MM.1S (cell line): ENCODE measurements around the gene LBX1.

Experiments used
- EZH2 ChIP-seq: fragments of 300-600 bp; sonication (generic); optimal IDR thresholded peaks from 2 replicates; pipeline ENCODE3; 2017; ENCODE audit warnings: low read depth, mild to moderate bottlenecking, antibody characterized with exemption, low read length, mixed read lengths
- EZH2phosphoT487 ChIP-seq: fragments of 300-600 bp; sonication (generic); IDR thresholded peaks from 2 replicates; pipeline ENCODE4 v1.6.1; 2018; ENCODE audit warnings: antibody characterized with exemption, low read length
- TF ChIP-seq, protein P1 (sequence below): fragments of 300-600 bp; sonication (generic); IDR thresholded peaks from 2 replicates; pipeline ENCODE4 v1.5.1; 2016; ENCODE audit warnings: antibody characterized with exemption, low read length, mixed read lengths

DNA sequence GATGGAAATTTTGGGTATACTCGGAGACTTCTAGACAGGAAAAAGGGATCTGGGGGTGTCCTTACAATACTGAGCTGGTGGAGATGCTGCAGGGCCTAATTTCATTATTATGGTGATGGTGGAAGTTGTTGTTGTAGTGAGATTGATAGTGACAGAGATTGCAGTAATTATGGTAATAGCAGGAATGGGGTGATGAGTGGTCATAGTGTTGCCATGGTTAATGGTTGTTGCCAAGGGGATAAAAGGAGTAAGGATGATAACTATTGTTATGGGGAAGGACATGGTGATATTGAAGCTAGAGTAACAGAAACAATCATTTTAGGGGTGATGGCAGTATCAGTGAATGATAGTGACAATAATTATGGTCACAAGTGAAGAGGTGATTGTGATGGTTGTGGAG lies 27.1 kb upstream of the LBX1 start:
- TF ChIP-seq, protein P1, sequence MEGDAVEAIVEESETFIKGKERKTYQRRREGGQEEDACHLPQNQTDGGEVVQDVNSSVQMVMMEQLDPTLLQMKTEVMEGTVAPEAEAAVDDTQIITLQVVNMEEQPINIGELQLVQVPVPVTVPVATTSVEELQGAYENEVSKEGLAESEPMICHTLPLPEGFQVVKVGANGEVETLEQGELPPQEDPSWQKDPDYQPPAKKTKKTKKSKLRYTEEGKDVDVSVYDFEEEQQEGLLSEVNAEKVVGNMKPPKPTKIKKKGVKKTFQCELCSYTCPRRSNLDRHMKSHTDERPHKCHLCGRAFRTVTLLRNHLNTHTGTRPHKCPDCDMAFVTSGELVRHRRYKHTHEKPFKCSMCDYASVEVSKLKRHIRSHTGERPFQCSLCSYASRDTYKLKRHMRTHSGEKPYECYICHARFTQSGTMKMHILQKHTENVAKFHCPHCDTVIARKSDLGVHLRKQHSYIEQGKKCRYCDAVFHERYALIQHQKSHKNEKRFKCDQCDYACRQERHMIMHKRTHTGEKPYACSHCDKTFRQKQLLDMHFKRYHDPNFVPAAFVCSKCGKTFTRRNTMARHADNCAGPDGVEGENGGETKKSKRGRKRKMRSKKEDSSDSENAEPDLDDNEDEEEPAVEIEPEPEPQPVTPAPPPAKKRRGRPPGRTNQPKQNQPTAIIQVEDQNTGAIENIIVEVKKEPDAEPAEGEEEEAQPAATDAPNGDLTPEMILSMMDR = no peak
- TF ChIP-seq EZH2phosphoT487 (no peak), EZH2 (no peak)
